DMS79 (cell line): Measurements from ENCODE around the gene LIN9.

Source experiments
- DNase-seq: peaks from one replicate; lab custom pipeline; 2025; lab: John Stamatoyannopoulos, UW

Gene LIN9

GRCh38 chr1:226318471-226318870 lies 9.5 kb upstream of the LIN9 start:
- no peak for DNase-seq

GRCh38 chr1:226314055-226314454 lies 5.1 kb upstream of the LIN9 start:
- DNase-seq: no peak

- no peak for DNase-seq
Observed at GRCh38 chr1:226312065-226312464, 3.1 kb upstream of the LIN9 start.

GRCh38 chr1:226311376-226311775 lies 2.4 kb upstream of the LIN9 start:
- no peak for DNase-seq

- DNase-seq: no peak
Observed at GRCh38 chr1:226310637-226311195, 1.8 kb upstream of the LIN9 start.

- no peak for DNase-seq
Observed at GRCh38 chr1:226310245-226310540, 1.2 kb upstream of the LIN9 start.

GRCh38 chr1:226309398-226310244 lies 657 bp upstream of the LIN9 start:
- peak; percentile 33 for DNase-seq

- no peak for DNase-seq
Observed at GRCh38 chr1:226308166-226308722, 720 bp downstream of the LIN9 start.

GRCh38 chr1:226306425-226306824 lies 2.5 kb downstream of the LIN9 start:
- DNase-seq: no peak

- no peak for DNase-seq
Observed at GRCh38 chr1:226305184-226305583, 3.8 kb downstream of the LIN9 start.

- DNase-seq: no peak
Observed at GRCh38 chr1:226304291-226304955, 4.5 kb downstream of the LIN9 start.

GRCh38 chr1:226302731-226303130 lies 6.2 kb downstream of the LIN9 start:
- no peak for DNase-seq

GRCh38 chr1:226296911-226297310 lies 12.1 kb downstream of the LIN9 start:
- no peak for DNase-seq

- DNase-seq: no peak
Observed at GRCh38 chr1:226293553-226293920, 15.4 kb downstream of the LIN9 start.

GRCh38 chr1:226292874-226293552 lies 16.0 kb downstream of the LIN9 start:
- no peak for DNase-seq

- no peak for DNase-seq
Observed at GRCh38 chr1:226287587-226287986, 21.4 kb downstream of the LIN9 start.

GRCh38 chr1:226281058-226281457 lies 27.9 kb downstream of the LIN9 start:
- no peak for DNase-seq

- no peak for DNase-seq
Observed at GRCh38 chr1:226279498-226279897, 29.5 kb downstream of the LIN9 start.

GRCh38 chr1:226277897-226278296 lies 31.1 kb downstream of the LIN9 start:
- DNase-seq: no peak

- DNase-seq: no peak
Observed at GRCh38 chr1:226276987-226277386, 32.0 kb downstream of the LIN9 start.

GRCh38 chr1:226276077-226276682 lies 32.8 kb downstream of the LIN9 start:
- no peak for DNase-seq

GRCh38 chr1:226274138-226274537 lies 34.8 kb downstream of the LIN9 start:
- DNase-seq: no peak
